A549 (cell line): ENCODE data around the gene LACC1. TPM values are rescaled to one million over a fixed set of nuclear protein-coding genes. Genes with fewer than 3 reads are reported as not detected.

Source experiments
- ATAC-seq, 2 experiments: fragments of 200-7000 bp in 1 of 2; fragments of >200 bp in 1 of 2; cut with Nextera tagmentation in 1 of 2; cut with Tn5 transposase in 1 of 2; 3 replicates each; pipeline versions ENCODE4 v1.8.0 to v1.9.1; 2018 to 2020; ENCODE audit warnings: mild to moderate bottlenecking in 1 of 2, moderate library complexity in 1 of 2
- CTCF ChIA-PET: fragments of 300-600 bp; sonication (Branson Sonifier 250); formaldehyde crosslinking; extraction: SDS; loops from one replicate; lab custom pipeline; 2021; ENCODE audit warnings: antibody characterized with exemption, inconsistent platforms; lab: Yijun Ruan, JAX
- POLR2A ChIA-PET: fragments of 350-600 bp; formaldehyde crosslinking; extraction: SDS; loops from one replicate; lab custom pipeline; 2021; ENCODE audit warnings: antibody characterized with exemption, inconsistent platforms; lab: Yijun Ruan, JAX
- DNase-seq, 2 experiments: peaks; one replicate each; pipeline versions ENCODE4 v3.0.0 to v3.0.0-alpha.2; 2011 to 2016; ENCODE audit warnings: low read depth in 1 of 2, low spot score in 1 of 2
- FAIRE-seq: peaks from 2 replicates; lab custom pipeline; 2011; peaks lifted over from hg19 to GRCh38; lab: Jason Lieb, UNC
- H3K27ac ChIP-seq, 2 experiments: fragments of >200 bp; sonication (Bioruptor Twin); formaldehyde crosslinking; 3 replicates each; pipeline ENCODE4 v1.5.1; 2016 to 2017
- H3K4me1 ChIP-seq: fragments of >200 bp; sonication (Bioruptor Twin); formaldehyde crosslinking; 3 replicates; pipeline ENCODE4 v1.6.1; 2016
- H3K4me2 ChIP-seq: fragments of >200 bp; sonication (Bioruptor Twin); formaldehyde crosslinking; 3 replicates; pipeline ENCODE4 v1.6.1; 2016
- H3K4me3 ChIP-seq: fragments of >200 bp; sonication (Bioruptor Twin); formaldehyde crosslinking; 3 replicates; pipeline ENCODE4 v1.5.1; 2016
- H3K9me3 ChIP-seq: fragments of >200 bp; sonication (Bioruptor Twin); formaldehyde crosslinking; 3 replicates; pipeline ENCODE4 v1.6.1; 2016
- CBX2 ChIP-seq: fragments of 200-600 bp; sonication (generic); IDR thresholded peaks from 2 replicates; pipeline ENCODE4 v1.6.1; 2016; ENCODE audit warnings: low read depth, mild to moderate bottlenecking, borderline replicate concordance
- CHD2 ChIP-seq: fragments of 150-350 bp; IDR thresholded peaks from 2 replicates; pipeline ENCODE4 v1.6.1; 2014; ENCODE audit warnings: low read length; ENCODE audit not compliant: partially characterized antibody
- CTCF ChIP-seq: fragments of >200 bp; sonication (Bioruptor Twin); formaldehyde crosslinking; IDR thresholded peaks from 3 replicates; pipeline ENCODE4 v1.5.1; 2016
- EHF ChIP-seq: fragments of 250-450 bp; sonication (Bioruptor Pico); IDR thresholded peaks from 2 replicates; pipeline ENCODE4 v1.5.0; 2020; ENCODE audit warnings: mild to moderate bottlenecking
- ELK1 ChIP-seq: fragments of 150-350 bp; IDR thresholded peaks from 2 replicates; pipeline ENCODE4 v1.6.1; 2014; ENCODE audit warnings: low read depth, mild to moderate bottlenecking, low read length
- FOSB ChIP-seq: fragments of 250-450 bp; sonication (Bioruptor Pico); IDR thresholded peaks from 2 replicates; pipeline ENCODE4 v1.5.0; 2020; ENCODE audit warnings: mild to moderate bottlenecking, moderate library complexity
- FOSL2 ChIP-seq, 2 experiments: fragments of 450-650 bp in 1 of 2; fragments of >200 bp in 1 of 2; sonication (Bioruptor Twin) in 1 of 2; formaldehyde crosslinking; IDR thresholded peaks; 2 replicates each; pipeline versions ENCODE4 v1.5.0 to v1.6.1; 2016 to 2020; ENCODE audit warnings: mild to moderate bottlenecking in 1 of 2, moderate library complexity in 1 of 2
- GATA3 ChIP-seq: IDR thresholded peaks from 2 replicates; pipeline ENCODE4 v1.6.1; 2012; ENCODE audit warnings: borderline replicate concordance
- HMGXB4 ChIP-seq: fragments of 250-450 bp; sonication (Bioruptor Pico); IDR thresholded peaks from 2 replicates; pipeline ENCODE4 v1.5.0; 2021; ENCODE audit warnings: mild to moderate bottlenecking, moderate library complexity, borderline replicate concordance
- HOXA7 ChIP-seq: fragments of 250-450 bp; sonication (Bioruptor Pico); IDR thresholded peaks from 2 replicates; pipeline ENCODE4 v1.5.0; 2020; ENCODE audit warnings: mild to moderate bottlenecking, moderate library complexity
- HOXB5 ChIP-seq: fragments of 250-450 bp; sonication (Bioruptor Pico); IDR thresholded peaks from 2 replicates; pipeline ENCODE4 v1.5.0; 2020; ENCODE audit warnings: mild to moderate bottlenecking, moderate library complexity
- JUN ChIP-seq, 2 experiments: fragments of >200 bp; sonication (Bioruptor Twin); formaldehyde crosslinking; IDR thresholded peaks; 2 replicates in 1 of 2; 3 replicates in 1 of 2; pipeline ENCODE4 v1.6.1; 2016 to 2017
- JUNB ChIP-seq: fragments of >200 bp; sonication (Bioruptor Twin); formaldehyde crosslinking; IDR thresholded peaks from 2 replicates; pipeline ENCODE4 v1.6.1; 2016
- MAX ChIP-seq: IDR thresholded peaks from 2 replicates; pipeline ENCODE4 v1.6.1; 2012
- PBX3 ChIP-seq: IDR thresholded peaks from 2 replicates; pipeline ENCODE4 v1.6.1; 2012
- POLR2A ChIP-seq: IDR thresholded peaks from 2 replicates; pipeline ENCODE4 v1.6.1; 2012; ENCODE audit warnings: mild to moderate bottlenecking, low read length
- POLR2AphosphoS2 ChIP-seq: conservative IDR thresholded peaks from 2 replicates; pipeline ENCODE4 v1.6.1; 2012; ENCODE audit warnings: low read length, improper control_type of control experiment, inconsistent platforms
- RFX5 ChIP-seq: fragments of 450-650 bp; IDR thresholded peaks from 2 replicates; pipeline ENCODE4 v1.7.1; 2014; ENCODE audit warnings: antibody characterized with exemption, mild to moderate bottlenecking, moderate library complexity
- SREBF2 ChIP-seq: fragments of 450-650 bp; IDR thresholded peaks from 2 replicates; pipeline ENCODE4 v1.6.1; 2014; ENCODE audit warnings: mild to moderate bottlenecking, moderate library complexity
- ZC3H11A ChIP-seq: fragments of 450-650 bp; IDR thresholded peaks from 2 replicates; pipeline ENCODE4 v1.6.1; 2014; ENCODE audit warnings: antibody characterized with exemption, mild to moderate bottlenecking
- ZFP36 ChIP-seq: fragments of 450-650 bp; IDR thresholded peaks from 2 replicates; pipeline ENCODE4 v1.6.1; 2014; ENCODE audit warnings: borderline replicate concordance; ENCODE audit not compliant: partially characterized antibody
- ZSCAN20 ChIP-seq: fragments of 250-450 bp; sonication (Bioruptor Pico); IDR thresholded peaks from 2 replicates; pipeline ENCODE4 v1.8.0; 2022; ENCODE audit warnings: mild to moderate bottlenecking, moderate library complexity
- WGBS: methylation state at CpG from one replicate; pipeline ENCODE4 v1.1.6; 2017; ENCODE audit errors: missing lambda C conversion rate; 5-methylcytosine and 5-hydroxymethylcytosine counted together
- polyA plus RNA-seq, 4 experiments: library from polyadenylated mRNA; depleted of rRNA in 3 of 4; stranded (reverse); fragments of >200 nt; fragmentation: RNase III in 1 of 4; extraction: RNeasy Plus Mini Kit Qiagen cat#74134 plus additional on column Dnase treatment in 1 of 4; gene quantifications; 2 replicates in 3 of 4; 3 replicates in 1 of 4; pipeline ENCODE4 v1.2.3, GENCODE V29; 2011 to 2017

LACC1 gene
- polyA plus RNA-seq, 2 of the 4 experiments (the other 2 are of a cell fraction): 2.2 to 4.8 TPM

- no peak for TF ChIP-seq JUNB
- no peak for TF ChIP-seq RFX5
- no peak for TF ChIP-seq EHF (CRISPR knock-in tag)
- no peak for TF ChIP-seq SREBF2
- TF ChIP-seq FOSL2 (IDR thresholded peaks at IDR 0.05): no peak
- TF ChIP-seq FOSL2 (CRISPR knock-in tag; IDR thresholded peaks at IDR 0.05): no peak
- no peak for TF ChIP-seq FOSB (CRISPR knock-in tag)
- TF ChIP-seq, all 56 proteins: peak for 0
Observed at GRCh38 chr13:43935878-43936277, 56.2 kb downstream of the LACC1 start (continued).

- H3K4me1 ChIP-seq: peaks cover 4% of the 10 kb centered on the region; the same call in 1 of the 3 replicates
- H3K9me3 ChIP-seq: no peaks in the 10 kb centered on the region
- TF ChIP-seq HOXA7 (CRISPR knock-in tag): no peak
- DNase-seq (no peak), ATAC-seq (no peak), FAIRE-seq (no peak)
- CTCF ChIA-PET: no interaction called here
- H3K4me2 ChIP-seq: no peak overlapping the region
- 55% methylated on average over 3 of the region's 3 CpGs for WGBS
- POLR2A ChIA-PET: no interaction called here
- H3K4me3 ChIP-seq: no peak overlapping the region
- no peak overlapping the region for H3K27ac ChIP-seq
Observed at GRCh38 chr13:43936647-43937046, 56.9 kb downstream of the LACC1 start.

- WGBS: 43% methylated on average over 1 of the region's 1 CpG
- ATAC-seq (no peak), FAIRE-seq (no peak), DNase-seq (no peak)
- ChIA-PET POLR2A (no interaction called here), CTCF (interaction anchor here (0.6 kb wide), 1 partner anchor 21 kb away, joined by 3 read pairs; no protein-coding TSS in a partner anchor)
- H3K4me2 ChIP-seq: no peak overlapping the region
- no peaks in the 10 kb centered on the region for H3K9me3 ChIP-seq
- H3K4me3 ChIP-seq: no peak overlapping the region
- H3K27ac ChIP-seq: no peak overlapping the region
- TF ChIP-seq CTCF: no peak
- no peak for TF ChIP-seq ZFP36
- TF ChIP-seq HMGXB4 (CRISPR knock-in tag): no peak
- TF ChIP-seq FOSL2 (IDR thresholded peaks at IDR 0.05): no peak
- no peak for TF ChIP-seq FOSL2 (CRISPR knock-in tag; IDR thresholded peaks at IDR 0.05)
- no peak for TF ChIP-seq JUN (IDR thresholded peaks at IDR 0.05)
- H3K4me1 ChIP-seq: peaks cover 4% of the 10 kb centered on the region; the same call in 1 of the 3 replicates
Observed at GRCh38 chr13:43937839-43938238, 58.1 kb downstream of the LACC1 start.

GRCh38 chr13:43938449-43938848, 58.7 kb downstream of the LACC1 start:
- ATAC-seq: no peak
- Histone ChIP-seq H3K4me2 (no peak overlapping the region), H3K4me1 (peaks cover 4% of the 10 kb centered on the region; the same call in 1 of the 3 replicates), H3K9me3 (no peaks in the 10 kb centered on the region), H3K4me3 (no peak overlapping the region), H3K27ac (no peak overlapping the region)
- POLR2A ChIA-PET: no interaction called here
- 83% methylated on average over 1 of the region's 1 CpG for WGBS
- FAIRE-seq: no peak
- no peak for DNase-seq
- CTCF ChIA-PET: no interaction called here
- TF ChIP-seq POLR2A (no peak), ELK1 (no peak), RFX5 (no peak), PBX3 (no peak), CHD2 (no peak), ZSCAN20 (CRISPR knock-in tag) (no peak), ZC3H11A (no peak), HMGXB4 (CRISPR knock-in tag) (no peak), HOXA7 (CRISPR knock-in tag) (no peak), HOXB5 (CRISPR knock-in tag) (no peak), GATA3 (no peak), CBX2 (no peak), MAX (no peak), POLR2AphosphoS2 (no peak)
